Smooth muscle cell (in vitro differentiated cells): Measurements from ENCODE around the gene ZFP69B. TPM values are rescaled to one million over a fixed set of nuclear protein-coding genes. Genes with fewer than 3 reads are reported as not detected.

Source experiments
- DNase-seq: peaks from one replicate; lab custom pipeline; 2025; ENCODE audit not compliant: unreplicated experiment; lab: John Stamatoyannopoulos, UW
- H2AFZ ChIP-seq: fragments of 200-600 bp; sonication (generic); 2 replicates; pipeline ENCODE4 v1.6.0; 2016; ENCODE audit warnings: antibody characterized with exemption, low read depth, mild to moderate bottlenecking
- H3F3A ChIP-seq: fragments of 200-600 bp; sonication (generic); 2 replicates; pipeline ENCODE4 v1.6.0; 2017; ENCODE audit warnings: antibody characterized with exemption, low read depth
- H3K27ac ChIP-seq: fragments of 200-600 bp; sonication (generic); 2 replicates; pipeline ENCODE4 v1.5.1; 2016; ENCODE audit warnings: low read depth, mild to moderate bottlenecking
- H3K27me3 ChIP-seq: fragments of 200-600 bp; sonication (generic); 2 replicates; pipeline ENCODE4 v1.6.1; 2016; ENCODE audit warnings: low read depth, mild to moderate bottlenecking
- H3K36me3 ChIP-seq: fragments of 200-600 bp; sonication (generic); 2 replicates; pipeline ENCODE4 v1.5.1; 2016; ENCODE audit warnings: low read depth
- H3K4me1 ChIP-seq: fragments of 200-600 bp; sonication (generic); 2 replicates; pipeline ENCODE4 v1.5.1; 2016; ENCODE audit warnings: low read depth
- H3K4me2 ChIP-seq: fragments of 200-600 bp; sonication (generic); 2 replicates; pipeline ENCODE4 v1.6.0; 2016; ENCODE audit warnings: mild to moderate bottlenecking
- H3K4me3 ChIP-seq: fragments of 200-600 bp; sonication (generic); 2 replicates; pipeline ENCODE4 v1.5.1; 2016; ENCODE audit warnings: mild to moderate bottlenecking
- H3K79me2 ChIP-seq: fragments of 200-600 bp; sonication (generic); 2 replicates; pipeline ENCODE4 v1.6.0; 2016; ENCODE audit warnings: low read depth, mild to moderate bottlenecking
- H3K9ac ChIP-seq: fragments of 200-600 bp; sonication (generic); 2 replicates; pipeline ENCODE4 v1.6.0; 2016; ENCODE audit warnings: low read depth
- H3K9me3 ChIP-seq: fragments of 200-600 bp; sonication (generic); replicated peaks from 2 replicates; pipeline ENCODE4 v1.5.1; 2016; ENCODE audit warnings: low read depth
- H4K20me1 ChIP-seq: fragments of 200-600 bp; sonication (generic); 2 replicates; pipeline ENCODE4 v1.6.0; 2016; ENCODE audit warnings: low read depth
- CTCF ChIP-seq: fragments of 200-600 bp; sonication (generic); IDR thresholded peaks from 2 replicates; pipeline ENCODE4 v1.5.1; 2017; ENCODE audit warnings: borderline replicate concordance, mild to moderate bottlenecking, antibody characterized with exemption; ENCODE audit not compliant: insufficient read depth, poor library complexity, severe bottlenecking
- WGBS: methylation state at CpG from one replicate; pipeline ENCODE4 v1.1.7; 2016; ENCODE audit warnings: low lambda C conversion rate; 5-methylcytosine and 5-hydroxymethylcytosine counted together
- polyA plus RNA-seq: library from polyadenylated mRNA; unstranded; fragments of >200 nt; fragmentation: Nextera tagmentation; extraction: Ambion mirVana; gene quantifications from 2 replicates; pipeline ENCODE4 v1.2.1, GENCODE V29; 2016
- total RNA-seq: library from RNA; depleted of rRNA; stranded (reverse); fragments of >200 nt; gene quantifications from 2 replicates; pipeline ENCODE4 v1.2.3, GENCODE V29; 2014

The ZFP69B gene
- total and polyA plus RNA-seq, 2 experiments from 2014 or later: 4.3 to 6.8 TPM

GRCh38 chr1:40423951-40424618, 26.2 kb upstream of the ZFP69B start:
- WGBS: 95% methylated on average over 6 of the region's 6 CpGs
- Histone ChIP-seq H4K20me1 (no peaks in the 10 kb centered on the region), H3K36me3 (no peaks in the 10 kb centered on the region), H3K9me3 (no peaks in the 10 kb centered on the region), H3K4me3 (no peak overlapping the region), H3K27me3 (no peaks in the 10 kb centered on the region), H3K9ac (no peak overlapping the region), H3K4me2 (no peak overlapping the region), H2AFZ (no peak overlapping the region), H3K27ac (no peak overlapping the region), H3K4me1 (peaks cover 4% of the 10 kb centered on the region), H3F3A (no peaks in the 10 kb centered on the region), H3K79me2 (no peaks in the 10 kb centered on the region)
- no peak for TF ChIP-seq CTCF
- DNase-seq: no peak

- TF ChIP-seq CTCF: no peak
- Histone ChIP-seq H3K36me3 (no peaks in the 10 kb centered on the region), H3K4me1 (peaks cover 4% of the 10 kb centered on the region), H3K27ac (no peak overlapping the region), H3K4me3 (no peak overlapping the region), H3K79me2 (no peaks in the 10 kb centered on the region), H3F3A (no peaks in the 10 kb centered on the region), H3K27me3 (no peaks in the 10 kb centered on the region), H4K20me1 (no peaks in the 10 kb centered on the region), H2AFZ (no peak overlapping the region), H3K9ac (no peak overlapping the region), H3K4me2 (no peak overlapping the region), H3K9me3 (no peaks in the 10 kb centered on the region)
- WGBS: 86% methylated on average over 4 of the region's 4 CpGs
- DNase-seq: no peak
Observed at GRCh38 chr1:40425198-40425597, 25.1 kb upstream of the ZFP69B start.

GRCh38 chr1:40431385-40431784, 18.9 kb upstream of the ZFP69B start:
- H3K27me3 ChIP-seq: no peaks in the 10 kb centered on the region
- H4K20me1 ChIP-seq: no peaks in the 10 kb centered on the region
- no peaks in the 10 kb centered on the region for H3K79me2 ChIP-seq
- no peaks in the 10 kb centered on the region for H3K36me3 ChIP-seq
- H2AFZ ChIP-seq: no peak overlapping the region
- H3K9ac ChIP-seq: no peak overlapping the region
- no peaks in the 10 kb centered on the region for H3K4me1 ChIP-seq
- no peaks in the 10 kb centered on the region for H3F3A ChIP-seq
- no peak overlapping the region for H3K27ac ChIP-seq
- no peak overlapping the region for H3K4me3 ChIP-seq
- no peak for TF ChIP-seq CTCF
- no peak for DNase-seq
- no peak overlapping the region for H3K4me2 ChIP-seq
- H3K9me3 ChIP-seq: no peaks in the 10 kb centered on the region

- DNase-seq: no peak
- Histone ChIP-seq H3K4me2 (no peak overlapping the region), H3K4me1 (no peaks in the 10 kb centered on the region), H3K4me3 (no peak overlapping the region), H3K27ac (no peak overlapping the region), H3K79me2 (no peaks in the 10 kb centered on the region), H3K36me3 (no peaks in the 10 kb centered on the region), H3K9ac (no peak overlapping the region), H3F3A (no peaks in the 10 kb centered on the region), H3K9me3 (no peaks in the 10 kb centered on the region), H3K27me3 (no peaks in the 10 kb centered on the region), H4K20me1 (no peaks in the 10 kb centered on the region), H2AFZ (no peak overlapping the region)
- TF ChIP-seq CTCF: no peak
- 89% methylated on average over 3 of the region's 3 CpGs for WGBS
Observed at GRCh38 chr1:40432644-40433390, 17.5 kb upstream of the ZFP69B start.
